Measurements from ENCODE around the gene HSF4.

- no peak for TF ChIP-seq CTCF (IDR thresholded peaks at IDR 0.05 in 4 of 5, conservative IDR thresholded peaks at IDR 0.05 in 1 of 5)
- TF ChIP-seq POLR2A (IDR thresholded peaks at IDR 0.05): no peak
Observed at GRCh38 chr16:67166598-67167168, 2.1 kb downstream of the HSF4 start.

Measured in gastrocnemius medialis (tissue), 4 donors.